ENCODE results near the gene PLCH2. TPM values are rescaled to one million over a fixed set of nuclear protein-coding genes. Genes with fewer than 3 reads are reported as not detected.

The PLCH2 gene
- total RNA-seq, 1 experiment from 2014 or later, result 0.27 TPM

DNA sequence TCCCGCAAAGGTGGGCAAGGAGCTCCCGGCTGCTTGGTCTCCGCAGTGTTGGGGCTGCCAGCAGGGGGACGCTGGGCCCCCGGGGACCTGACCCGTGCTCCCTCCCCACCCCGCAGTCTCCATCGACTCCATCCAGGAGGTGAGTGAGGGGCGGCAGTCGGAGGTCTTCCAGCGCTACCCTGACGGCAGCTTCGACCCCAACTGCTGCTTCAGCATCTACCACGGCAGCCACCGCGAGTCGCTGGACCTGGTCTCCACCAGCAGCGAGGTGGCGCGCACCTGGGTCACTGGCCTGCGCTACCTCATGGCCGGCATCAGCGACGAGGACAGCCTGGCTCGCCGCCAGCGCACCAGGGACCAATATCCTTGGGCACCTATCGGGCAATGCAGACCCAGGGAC, 3.5 kb downstream of the PLCH2 start:
- Mint-ChIP-seq H3K4me3 (ENCODE audit: unreplicated experiment) (no peak overlapping the region), H3K4me1 (ENCODE audit: low read depth, unreplicated experiment) (no peaks in the 10 kb centered on the region), H3K27ac (ENCODE audit: unreplicated experiment) (no peak overlapping the region), H3K9me3 (ENCODE audit: unreplicated experiment) (no peaks in the 10 kb centered on the region), H3K36me3 (ENCODE audit: insufficient read depth, unreplicated experiment) (no peaks in the 10 kb centered on the region), H3K27me3 (ENCODE audit: insufficient read depth, unreplicated experiment) (no peaks in the 10 kb centered on the region)
- intact Hi-C loops (cut with micrococcal nuclease; ENCODE audit: unreplicated experiment), result no loop called here
- CTCF ChIA-PET, result no interaction called here
- no peaks in the 10 kb centered on the region for H3K27me3 ChIP-seq (replicated peaks; ENCODE audit: control insufficient read depth, insufficient read depth, low read length)
- no peak overlapping the region for H3K4me3 ChIP-seq (ENCODE audit: low read depth, low read length)
- no peaks in the 10 kb centered on the region for H3K9me3 ChIP-seq
- H3K4me1 ChIP-seq, result peaks cover 6% of the 10 kb centered on the region; the same call in 1 of the 2 replicates
- TF ChIP-seq, protein P1, sequence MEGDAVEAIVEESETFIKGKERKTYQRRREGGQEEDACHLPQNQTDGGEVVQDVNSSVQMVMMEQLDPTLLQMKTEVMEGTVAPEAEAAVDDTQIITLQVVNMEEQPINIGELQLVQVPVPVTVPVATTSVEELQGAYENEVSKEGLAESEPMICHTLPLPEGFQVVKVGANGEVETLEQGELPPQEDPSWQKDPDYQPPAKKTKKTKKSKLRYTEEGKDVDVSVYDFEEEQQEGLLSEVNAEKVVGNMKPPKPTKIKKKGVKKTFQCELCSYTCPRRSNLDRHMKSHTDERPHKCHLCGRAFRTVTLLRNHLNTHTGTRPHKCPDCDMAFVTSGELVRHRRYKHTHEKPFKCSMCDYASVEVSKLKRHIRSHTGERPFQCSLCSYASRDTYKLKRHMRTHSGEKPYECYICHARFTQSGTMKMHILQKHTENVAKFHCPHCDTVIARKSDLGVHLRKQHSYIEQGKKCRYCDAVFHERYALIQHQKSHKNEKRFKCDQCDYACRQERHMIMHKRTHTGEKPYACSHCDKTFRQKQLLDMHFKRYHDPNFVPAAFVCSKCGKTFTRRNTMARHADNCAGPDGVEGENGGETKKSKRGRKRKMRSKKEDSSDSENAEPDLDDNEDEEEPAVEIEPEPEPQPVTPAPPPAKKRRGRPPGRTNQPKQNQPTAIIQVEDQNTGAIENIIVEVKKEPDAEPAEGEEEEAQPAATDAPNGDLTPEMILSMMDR (IDR thresholded peaks at IDR 0.05; ENCODE audit: insufficient read depth in 1 of 2, low read depth in 1 of 2, low read length in 1 of 2, severe bottlenecking in 1 of 2, unreplicated experiment in 1 of 2), result no peak
- no peaks in the 10 kb centered on the region for H3K36me3 ChIP-seq (ENCODE audit: control insufficient read depth, insufficient read depth, low read length)
- BruUV-seq (replicated peaks), result no TSS peak
- DNase-seq, result no peak
- POLR2A ChIA-PET, result no interaction called here

DNA sequence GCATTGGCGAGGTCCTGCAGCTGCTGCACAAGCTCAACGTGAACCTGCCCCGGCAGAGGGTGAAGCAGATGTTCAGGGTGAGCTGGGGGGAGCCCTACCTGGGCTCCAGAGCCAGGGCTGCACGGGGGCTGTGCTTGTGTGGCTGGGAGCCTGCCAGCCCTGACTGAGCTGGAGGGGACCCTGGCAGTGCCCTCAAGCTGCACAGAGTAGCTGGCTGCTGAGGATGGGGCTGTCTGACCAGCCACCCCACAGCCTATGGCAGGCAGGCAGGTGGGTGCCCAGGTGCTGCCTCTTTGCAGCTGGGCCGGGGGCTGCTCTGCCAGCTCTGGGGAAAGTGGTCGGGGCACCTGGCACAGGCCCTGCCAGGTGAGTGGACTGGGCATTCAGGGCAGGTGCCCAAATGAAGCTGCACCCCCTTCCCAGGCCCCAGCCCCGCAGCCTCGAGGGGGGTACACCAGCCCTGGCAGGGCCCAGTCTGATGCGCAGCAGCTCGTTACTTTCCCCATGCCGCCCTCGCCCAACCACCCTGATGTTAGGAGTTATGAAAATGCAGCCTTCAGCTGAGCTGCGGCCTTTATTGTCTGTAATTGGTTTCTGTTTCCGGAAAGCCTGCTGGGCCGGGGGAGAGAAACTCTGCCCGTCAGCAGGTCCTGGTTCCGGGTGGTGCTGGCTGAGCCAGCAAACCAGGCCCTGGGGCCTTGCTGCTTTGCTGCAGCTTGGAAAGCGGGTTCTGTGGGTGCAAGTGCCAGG, 4.3 kb downstream of the PLCH2 start:
- no peaks in the 10 kb centered on the region for H3K27me3 Mint-ChIP-seq (ENCODE audit: insufficient read depth, unreplicated experiment)
- no peaks in the 10 kb centered on the region for H3K36me3 ChIP-seq (ENCODE audit: control insufficient read depth, insufficient read depth, low read length)
- H3K36me3 Mint-ChIP-seq (ENCODE audit: insufficient read depth, unreplicated experiment), result no peaks in the 10 kb centered on the region
- H3K4me3 ChIP-seq (ENCODE audit: low read depth, low read length), result no peak overlapping the region
- intact Hi-C loops (cut with micrococcal nuclease; ENCODE audit: unreplicated experiment), result no loop called here
- no peaks in the 10 kb centered on the region for H3K9me3 Mint-ChIP-seq (ENCODE audit: unreplicated experiment)
- no TSS peak for BruUV-seq (replicated peaks)
- no peaks in the 10 kb centered on the region for H3K9me3 ChIP-seq
- peaks cover 6% of the 10 kb centered on the region; the same call in 1 of the 2 replicates for H3K4me1 ChIP-seq
- DNase-seq, result no peak
- POLR2A ChIA-PET, result no interaction called here
- TF ChIP-seq, protein P1 (IDR thresholded peaks at IDR 0.05; ENCODE audit: insufficient read depth in 1 of 2, low read depth in 1 of 2, low read length in 1 of 2, severe bottlenecking in 1 of 2, unreplicated experiment in 1 of 2), result no peak
- H3K27ac Mint-ChIP-seq (ENCODE audit: unreplicated experiment), result no peak overlapping the region
- H3K4me3 Mint-ChIP-seq (ENCODE audit: unreplicated experiment), result no peak overlapping the region
- H3K4me1 Mint-ChIP-seq (ENCODE audit: low read depth, unreplicated experiment), result no peaks in the 10 kb centered on the region
- H3K27me3 ChIP-seq (replicated peaks; ENCODE audit: control insufficient read depth, insufficient read depth, low read length), result no peaks in the 10 kb centered on the region
- CTCF ChIA-PET, result no interaction called here

DNA sequence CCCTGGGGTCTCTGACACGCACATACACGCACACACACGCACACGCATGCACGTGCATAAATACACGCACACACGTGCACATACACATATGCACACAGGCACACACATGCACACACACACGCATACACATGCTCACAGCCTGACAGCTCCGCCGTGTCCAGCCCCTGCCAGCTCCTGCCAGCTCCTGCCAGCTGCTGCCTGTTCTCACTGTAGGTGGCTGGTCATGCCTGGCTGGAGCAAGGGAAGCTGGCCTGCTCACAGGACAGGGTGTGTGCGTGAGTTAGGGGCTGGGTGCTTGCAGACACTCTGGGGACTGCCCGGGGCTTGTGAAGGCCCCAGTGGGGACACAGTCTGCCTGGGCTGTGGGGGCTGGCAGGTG, 4.9 kb downstream of the PLCH2 start:
- Mint-ChIP-seq H3K36me3 (ENCODE audit: insufficient read depth, unreplicated experiment) (no peaks in the 10 kb centered on the region), H3K27me3 (ENCODE audit: insufficient read depth, unreplicated experiment) (no peaks in the 10 kb centered on the region), H3K4me3 (ENCODE audit: unreplicated experiment) (no peak overlapping the region), H3K27ac (ENCODE audit: unreplicated experiment) (no peak overlapping the region), H3K4me1 (ENCODE audit: low read depth, unreplicated experiment) (no peaks in the 10 kb centered on the region), H3K9me3 (ENCODE audit: unreplicated experiment) (no peaks in the 10 kb centered on the region)
- Histone ChIP-seq H3K36me3 (ENCODE audit: control insufficient read depth, insufficient read depth, low read length) (no peaks in the 10 kb centered on the region), H3K4me3 (ENCODE audit: low read depth, low read length) (no peak overlapping the region), H3K9me3 (no peaks in the 10 kb centered on the region), H3K4me1 (peaks cover 6% of the 10 kb centered on the region; the same call in 1 of the 2 replicates), H3K27me3 (replicated peaks; ENCODE audit: control insufficient read depth, insufficient read depth, low read length) (no peaks in the 10 kb centered on the region)
- intact Hi-C loops (cut with micrococcal nuclease; ENCODE audit: unreplicated experiment), result no loop called here
- POLR2A ChIA-PET, result no interaction called here
- TF ChIP-seq, protein P1 (IDR thresholded peaks at IDR 0.05; ENCODE audit: insufficient read depth in 1 of 2, low read depth in 1 of 2, low read length in 1 of 2, severe bottlenecking in 1 of 2, unreplicated experiment in 1 of 2), result no peak
- BruUV-seq (replicated peaks), result no TSS peak
- CTCF ChIA-PET, result no interaction called here
- no peak for DNase-seq
